ENCODE results near the gene STRBP. TPM values are rescaled to one million over a fixed set of nuclear protein-coding genes. Genes with fewer than 3 reads are reported as not detected.

The STRBP gene
- total RNA-seq, 2 donors from 2014 or later = 20.1 to 24.5 TPM

- H3K27me3 ChIP-seq (replicated peaks; ENCODE audit: insufficient read depth) = no peaks in the 10 kb centered on the region
- no peaks in the 10 kb centered on the region for H3K36me3 ChIP-seq
- no peaks in the 10 kb centered on the region for H3K4me1 ChIP-seq (replicated peaks)
- TF ChIP-seq POLR2A (IDR thresholded peaks at IDR 0.05) (no peak), CTCF (IDR thresholded peaks at IDR 0.05) (no peak), POLR2AphosphoS5 (IDR thresholded peaks at IDR 0.05) (no peak)
- H3K4me3 ChIP-seq = no peak overlapping the region
- intact Hi-C loops (cut with DNase I) = no loop called here
- WGBS = 85% methylated on average over 1 of the region's 1 CpG
- H3K9me3 ChIP-seq = no peaks in the 10 kb centered on the region
- no peak for DNase-seq (ENCODE audit: low spot score)
- H3K27ac ChIP-seq = no peak overlapping the region
Measured at GRCh38 chr9:123239726-123240125, 28.7 kb downstream of the STRBP start.

GRCh38 chr9:123238365-123238764, 30.0 kb downstream of the STRBP start:
- no peak overlapping the region for H3K4me3 ChIP-seq
- H3K36me3 ChIP-seq = no peaks in the 10 kb centered on the region
- intact Hi-C loops (cut with DNase I) = no loop called here
- 75% methylated on average over 3 of the region's 3 CpGs for WGBS
- no peak for TF ChIP-seq POLR2AphosphoS5 (IDR thresholded peaks at IDR 0.05)
- no peak for TF ChIP-seq CTCF (IDR thresholded peaks at IDR 0.05)
- no peak for TF ChIP-seq POLR2A (IDR thresholded peaks at IDR 0.05)
- H3K9me3 ChIP-seq = no peaks in the 10 kb centered on the region
- no peaks in the 10 kb centered on the region for H3K27me3 ChIP-seq (replicated peaks; ENCODE audit: insufficient read depth)
- H3K27ac ChIP-seq = no peak overlapping the region
- no peaks in the 10 kb centered on the region for H3K4me1 ChIP-seq (replicated peaks)
- no peak for DNase-seq (ENCODE audit: low spot score)

GRCh38 chr9:123237220-123237619, 31.2 kb downstream of the STRBP start:
- H3K9me3 ChIP-seq = no peaks in the 10 kb centered on the region
- H3K4me3 ChIP-seq = no peak overlapping the region
- H3K27me3 ChIP-seq (replicated peaks; ENCODE audit: insufficient read depth) = no peaks in the 10 kb centered on the region
- H3K4me1 ChIP-seq (replicated peaks) = no peaks in the 10 kb centered on the region
- no peak for TF ChIP-seq POLR2A (IDR thresholded peaks at IDR 0.05)
- TF ChIP-seq CTCF (IDR thresholded peaks at IDR 0.05) = no peak
- no peak for TF ChIP-seq POLR2AphosphoS5 (IDR thresholded peaks at IDR 0.05)
- DNase-seq (ENCODE audit: low spot score) = no peak
- no peak overlapping the region for H3K27ac ChIP-seq
- H3K36me3 ChIP-seq = no peaks in the 10 kb centered on the region
- intact Hi-C loops (cut with DNase I) = no loop called here
- WGBS = 100% methylated on average over 2 of the region's 2 CpGs

GRCh38 chr9:123235448-123235847, 32.9 kb downstream of the STRBP start:
- no peaks in the 10 kb centered on the region for H3K27me3 ChIP-seq (replicated peaks; ENCODE audit: insufficient read depth)
- DNase-seq (ENCODE audit: low spot score) = no peak
- no peaks in the 10 kb centered on the region for H3K4me1 ChIP-seq (replicated peaks)
- 94% methylated on average over 1 of the region's 1 CpG for WGBS
- H3K4me3 ChIP-seq = no peak overlapping the region
- no peak for TF ChIP-seq CTCF (IDR thresholded peaks at IDR 0.05)
- TF ChIP-seq POLR2A (IDR thresholded peaks at IDR 0.05) = no peak
- no peak for TF ChIP-seq POLR2AphosphoS5 (IDR thresholded peaks at IDR 0.05)
- H3K9me3 ChIP-seq = no peaks in the 10 kb centered on the region
- no peak overlapping the region for H3K27ac ChIP-seq
- H3K36me3 ChIP-seq = no peaks in the 10 kb centered on the region
- intact Hi-C loops (cut with DNase I) = no loop called here

- no peak overlapping the region for H3K4me3 ChIP-seq
- H3K27me3 ChIP-seq (replicated peaks; ENCODE audit: insufficient read depth) = no peaks in the 10 kb centered on the region
- no peaks in the 10 kb centered on the region for H3K9me3 ChIP-seq
- no peak overlapping the region for H3K27ac ChIP-seq
- WGBS = 97% methylated on average over 3 of the region's 3 CpGs
- DNase-seq (ENCODE audit: low spot score) = no peak
- TF ChIP-seq POLR2A (IDR thresholded peaks at IDR 0.05) (no peak), CTCF (IDR thresholded peaks at IDR 0.05) (no peak), POLR2AphosphoS5 (IDR thresholded peaks at IDR 0.05) (no peak)
- intact Hi-C loops (cut with DNase I) = no loop called here
- H3K4me1 ChIP-seq (replicated peaks) = no peaks in the 10 kb centered on the region
- H3K36me3 ChIP-seq = no peaks in the 10 kb centered on the region
Measured at GRCh38 chr9:123234853-123235252, 33.5 kb downstream of the STRBP start.

Measured in prostate gland (tissue), 2 donors.